Breast epithelium (tissue), 4 donors: Measurements from ENCODE around the gene GPR158. TPM values are rescaled to one million over a fixed set of nuclear protein-coding genes. Genes with fewer than 3 reads are reported as not detected.

Experiments
- DNase-seq, 2 donors: peaks; one replicate each; pipeline ENCODE4 v3.0.0-alpha.2; 2019; ENCODE audit warnings: low spot score in 2 of 2
- H3K27ac ChIP-seq, 2 donors: fragments of 200-600 bp; sonication (generic) in 1 of 2; one replicate each; pipeline ENCODE4 v1.5.1; 2016 to 2019; ENCODE audit warnings: mild to moderate bottlenecking in 1 of 2
- H3K27me3 ChIP-seq, 2 donors: fragments of 200-600 bp; sonication (generic) in 1 of 2; one replicate each; pipeline versions ENCODE4 v1.5.1 to v1.6.0; 2017 to 2019; ENCODE audit warnings: control low read depth in 1 of 2, mild to moderate bottlenecking in 1 of 2
- H3K36me3 ChIP-seq: fragments of 200-600 bp; one replicate; pipeline ENCODE4 v1.5.1; 2019
- H3K4me1 ChIP-seq, 2 donors: fragments of 200-600 bp; sonication (generic); one replicate each; pipeline ENCODE4 v1.5.1; 2016 to 2019; ENCODE audit warnings: control low read depth in 1 of 2
- H3K4me3 ChIP-seq, 3 donors: fragments of 200-600 bp; sonication (generic); 1 replicate in 2 of 3; 2 replicates in 1 of 3; pipeline ENCODE4 v1.5.1; 2016 to 2019; ENCODE audit warnings: mild to moderate bottlenecking in 3 of 3, moderate library complexity in 2 of 3
- H3K9me3 ChIP-seq, 2 donors: fragments of 200-600 bp; sonication (generic) in 1 of 2; one replicate each; pipeline ENCODE4 v1.5.1; 2016 to 2019; ENCODE audit warnings: control low read depth in 1 of 2
- CTCF ChIP-seq, 3 donors: fragments of 450-650 bp; IDR thresholded peaks; one replicate each; pipeline ENCODE4 v1.5.1; 2016 to 2017; ENCODE audit warnings: antibody characterized with exemption in 3 of 3, mild to moderate bottlenecking in 3 of 3, moderate library complexity in 3 of 3
- POLR2A ChIP-seq: fragments of 450-650 bp; IDR thresholded peaks from one replicate; pipeline ENCODE4 v1.6.1; 2016; ENCODE audit warnings: antibody characterized with exemption, mild to moderate bottlenecking, moderate library complexity
- POLR2AphosphoS5 ChIP-seq, 3 donors: sonication (generic); formaldehyde crosslinking; IDR thresholded peaks; one replicate each; pipeline ENCODE4 v1.6.1; 2017; ENCODE audit warnings: antibody characterized with exemption in 3 of 3
- intact Hi-C: fragments of 100-400 bp; cut with DNase I; formaldehyde crosslinking; loops from one replicate; pipeline ENCODE4 v1.15.1; 2023; ENCODE audit warnings: low total_unique reads
- total RNA-seq, 3 donors: library from RNA; depleted of rRNA; stranded (reverse); fragments of >200 nt; gene quantifications; one replicate each; pipeline ENCODE4 v1.1.0, GENCODE V29; 2016

The GPR158 gene
- total RNA-seq, 3 donors from 2014 or later, result 0.16 to 0.29 TPM; not detected in 1

GRCh38 chr10:25651534-25651933 lies 476.7 kb downstream of the GPR158 start:
- DNase-seq, result no peak
- H3K4me1 ChIP-seq, result no peaks in the 10 kb centered on the region
- no peaks in the 10 kb centered on the region for H3K9me3 ChIP-seq
- no peak overlapping the region for H3K4me3 ChIP-seq
- no peaks in the 10 kb centered on the region for H3K36me3 ChIP-seq
- intact Hi-C loops, result no loop called here
- H3K27me3 ChIP-seq, result peaks cover 0 to 2% of the 10 kb centered on the region in 2 donors
- no peak overlapping the region for H3K27ac ChIP-seq
- no peak for TF ChIP-seq POLR2AphosphoS5 (IDR thresholded peaks at IDR 0.05)
- TF ChIP-seq CTCF (IDR thresholded peaks at IDR 0.05), result no peak
- TF ChIP-seq POLR2A, result no peak

Other genes with a start within 250 kb of the GPR158 start
- 1 to 10 TPM; 2.6 to 6.6 (median 3.3) TPM for gene PRTFDC1, start 222.4 kb upstream of the GPR158 start, total RNA-seq
- not detected for gene ENKUR, start 158.8 kb upstream of the GPR158 start, total RNA-seq
- 1 to 10 TPM; 1.6 to 4.2 (median 1.6) TPM for gene THNSL1, start 158.4 kb upstream of the GPR158 start, total RNA-seq